GM21390 (cell line): ENCODE data around the gene STARD10.

Source experiments
- ATAC-seq: cut with Tn5 transposase; IDR thresholded peaks from one replicate; pipeline ENCODE4 v1.9.1; 2021; ENCODE audit not compliant: unreplicated experiment

STARD10 gene

GRCh38 chr11:72712168-72712751 lies 81.6 kb downstream of the STARD10 start:
- ATAC-seq: no peak

GRCh38 chr11:72711141-72711540 lies 82.7 kb downstream of the STARD10 start:
- ATAC-seq: no peak

GRCh38 chr11:72710278-72710677 lies 83.6 kb downstream of the STARD10 start:
- ATAC-seq: no peak

GRCh38 chr11:72709478-72710238 lies 84.2 kb downstream of the STARD10 start:
- no peak for ATAC-seq

- ATAC-seq: no peak
Measured at GRCh38 chr11:72707032-72707431, 86.8 kb downstream of the STARD10 start.

- ATAC-seq: no peak
Measured at GRCh38 chr11:72706579-72706978, 87.3 kb downstream of the STARD10 start.

GRCh38 chr11:72705442-72706365 lies 88.1 kb downstream of the STARD10 start:
- no peak for ATAC-seq

- ATAC-seq: no peak
Measured at GRCh38 chr11:72704783-72705265, 89.0 kb downstream of the STARD10 start.
